OCI-LY3 (cell line): ENCODE data around the gene PLEKHA7.
"Not testable (repeated sequence)": the region's sequence is repeated elsewhere in the genome, so short reads cannot be mapped to it uniquely, and the experiment has no call there.

ENCODE experiments used
- H2AFZ ChIP-seq: fragments of 200-600, 300-600 bp; shearing (Covaris generic); 2 replicates; pipeline ENCODE4 v1.6.0; 2014; ENCODE audit warnings: antibody characterized with exemption, low read depth, low read length
- H3K27ac ChIP-seq: fragments of 200-600, 300-600 bp; sonication (generic); 2 replicates; pipeline ENCODE4 v1.5.1; 2014; ENCODE audit warnings: mild to moderate bottlenecking, low read length, moderate library complexity, mixed read lengths
- H3K27me3 ChIP-seq: fragments of 200-600, 300-600 bp; sonication (generic); 2 replicates; pipeline ENCODE4 v1.6.1; 2014; ENCODE audit warnings: low read depth, low read length, mixed read lengths
- H3K36me3 ChIP-seq: fragments of 200-600, 300-600 bp; sonication (generic); replicated peaks from 2 replicates; pipeline ENCODE3; 2014; ENCODE audit warnings: low read depth, low read length, mixed read lengths
- H3K4me1 ChIP-seq: fragments of 300-600, 200-600 bp; sonication (generic); 2 replicates; pipeline ENCODE4 v1.6.1; 2014; ENCODE audit warnings: low read length, mixed read lengths
- H3K4me2 ChIP-seq: fragments of 200-600, 300-600 bp; sonication (generic); 2 replicates; pipeline ENCODE4 v1.6.1; 2014; ENCODE audit warnings: low read length, mixed read lengths
- H3K4me3 ChIP-seq: fragments of 300-600, 200-600 bp; sonication (generic); 2 replicates; pipeline ENCODE4 v1.5.1; 2014; ENCODE audit warnings: antibody characterized with exemption, mild to moderate bottlenecking, low read length, moderate library complexity
- H3K79me2 ChIP-seq: fragments of 300-600, 200-600 bp; shearing (Covaris generic); 2 replicates; pipeline ENCODE4 v1.6.1; 2014; ENCODE audit warnings: mild to moderate bottlenecking, low read length, mixed read lengths
- H3K9ac ChIP-seq: fragments of 300-600, 200-600 bp; shearing (Covaris generic); 2 replicates; pipeline ENCODE4 v1.6.0; 2014; ENCODE audit warnings: mild to moderate bottlenecking, low read length, moderate library complexity
- H3K9me3 ChIP-seq: fragments of 200-600, 300-600 bp; shearing (Covaris generic); 2 replicates; pipeline ENCODE4 v1.6.1; 2014; ENCODE audit warnings: low read length, mixed read lengths; ENCODE audit not compliant: insufficient read depth
- H4K20me1 ChIP-seq: fragments of 200-600, 300-600 bp; sonication (generic); 2 replicates; pipeline ENCODE4 v1.6.1; 2016; ENCODE audit warnings: low read length, mixed read lengths; ENCODE audit not compliant: insufficient read depth
- CTCF ChIP-seq: fragments of 200-600, 300-600 bp; sonication (generic); IDR thresholded peaks from 2 replicates; pipeline ENCODE4 v1.5.1; 2014; ENCODE audit warnings: antibody characterized with exemption, low read length, low read depth
- EZH2phosphoT487 ChIP-seq: fragments of 200-600 bp; shearing (Covaris generic); IDR thresholded peaks from 2 replicates; pipeline ENCODE4 v1.6.1; 2018; ENCODE audit warnings: antibody characterized with exemption, mixed run types, low read depth

Gene PLEKHA7

DNA sequence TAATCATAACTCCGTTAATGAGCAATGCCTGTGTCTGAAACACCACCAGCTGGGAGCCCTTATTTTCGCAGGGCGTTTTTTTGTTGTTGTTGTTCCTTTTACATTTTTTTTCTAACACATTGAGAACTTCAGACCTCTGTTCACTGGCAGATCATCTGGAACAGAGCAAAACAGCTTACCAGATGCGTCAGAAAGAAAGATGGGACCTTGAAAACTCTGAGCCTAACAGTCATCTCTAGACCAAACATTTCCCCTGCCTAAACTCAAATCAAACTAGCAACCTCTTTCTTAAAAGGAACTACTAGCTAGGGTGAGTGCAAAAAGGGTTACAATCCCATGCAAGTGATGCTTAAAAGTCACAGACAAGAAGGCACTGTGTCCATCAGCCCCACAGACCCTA is 93.2 kb downstream of the PLEKHA7 start:
- no peak overlapping the region for H3K4me2 ChIP-seq
- peaks cover 17% of the 10 kb centered on the region for H3K4me1 ChIP-seq
- no peak overlapping the region for H3K27ac ChIP-seq
- no peaks in the 10 kb centered on the region for H3K79me2 ChIP-seq
- H3K36me3 ChIP-seq = no peaks in the 10 kb centered on the region
- H2AFZ ChIP-seq = no peak overlapping the region
- H3K4me3 ChIP-seq = no peak overlapping the region
- H4K20me1 ChIP-seq = peaks cover 26% of the 10 kb centered on the region
- no peak for TF ChIP-seq CTCF
- TF ChIP-seq EZH2phosphoT487 = no peak
- peaks cover 70% of the 10 kb centered on the region for H3K27me3 ChIP-seq
- no peaks in the 10 kb centered on the region for H3K9me3 ChIP-seq
- no peak overlapping the region for H3K9ac ChIP-seq

DNA sequence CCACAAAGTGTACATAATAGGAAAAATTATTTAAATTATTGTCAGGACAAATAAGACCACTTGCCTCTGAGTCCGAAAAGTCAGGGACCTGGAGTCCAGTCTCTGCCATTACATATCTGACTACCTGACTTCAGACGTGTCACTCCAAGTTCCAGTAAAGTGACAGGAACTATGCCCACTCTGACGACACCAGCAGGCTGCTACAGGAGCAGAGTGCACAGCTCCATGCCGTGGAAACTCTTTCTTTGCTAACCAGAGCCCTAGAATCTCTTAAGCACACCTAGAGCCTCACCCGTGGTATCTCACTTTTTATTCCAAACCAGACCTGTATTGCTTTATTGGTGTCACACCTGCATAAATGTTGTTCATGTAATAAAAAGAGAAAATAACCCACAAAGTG is 93.7 kb downstream of the PLEKHA7 start:
- no peak overlapping the region for H3K9ac ChIP-seq
- TF ChIP-seq CTCF (no peak), EZH2phosphoT487 (no peak)
- peaks cover 17% of the 10 kb centered on the region for H3K4me1 ChIP-seq
- no peak overlapping the region for H3K4me3 ChIP-seq
- H3K27ac ChIP-seq = no peak overlapping the region
- no peaks in the 10 kb centered on the region for H3K9me3 ChIP-seq
- H3K79me2 ChIP-seq = no peaks in the 10 kb centered on the region
- H3K4me2 ChIP-seq = no peak overlapping the region
- H3K27me3 ChIP-seq = peaks cover 66% of the 10 kb centered on the region
- no peaks in the 10 kb centered on the region for H3K36me3 ChIP-seq
- H2AFZ ChIP-seq = no peak overlapping the region
- peaks cover 26% of the 10 kb centered on the region for H4K20me1 ChIP-seq

GRCh38 chr11:16918543-16919182 is 95.6 kb downstream of the PLEKHA7 start:
- not testable (repeated sequence) for H3K9ac ChIP-seq, H3K9me3 ChIP-seq, H3K36me3 ChIP-seq, H2AFZ ChIP-seq, H3K4me3 ChIP-seq, H3K4me1 ChIP-seq, H3K79me2 ChIP-seq, H3K27ac ChIP-seq, H3K4me2 ChIP-seq
- Histone ChIP-seq H4K20me1 (peaks cover 19% of the 10 kb centered on the region; the same call in 1 of the 2 replicates), H3K27me3 (peaks cover 53% of the 10 kb centered on the region)

DNA sequence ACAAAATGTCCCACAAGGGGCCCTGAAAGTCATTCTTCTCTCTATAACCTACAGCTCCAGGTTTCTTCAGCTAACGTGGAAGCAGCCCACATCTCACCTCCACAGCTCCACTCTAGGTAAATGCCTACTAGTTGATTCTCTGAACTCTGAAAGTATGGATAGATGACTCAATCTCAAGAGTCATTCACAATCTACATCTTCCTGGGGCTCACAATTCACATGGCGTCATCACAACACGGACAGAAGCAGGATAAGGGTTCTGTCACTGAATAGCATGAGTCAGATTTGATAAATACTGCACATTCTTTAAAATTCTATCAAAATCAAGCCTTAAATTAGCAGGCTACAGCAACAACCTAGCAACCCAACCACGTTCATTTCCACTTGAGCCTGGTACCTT is 96.3 kb downstream of the PLEKHA7 start:
- Histone ChIP-seq H3K4me1 (no peaks in the 10 kb centered on the region), H3K79me2 (no peaks in the 10 kb centered on the region), H2AFZ (no peak overlapping the region), H3K4me3 (no peak overlapping the region), H3K27me3 (peaks cover 52% of the 10 kb centered on the region), H3K36me3 (no peaks in the 10 kb centered on the region), H4K20me1 (peaks cover 12% of the 10 kb centered on the region; the same call in 1 of the 2 replicates), H3K4me2 (no peak overlapping the region), H3K27ac (no peak overlapping the region), H3K9me3 (no peaks in the 10 kb centered on the region), H3K9ac (no peak overlapping the region)
- no peak for TF ChIP-seq CTCF
- no peak for TF ChIP-seq EZH2phosphoT487
